Ovary (tissue), 9 donors: ENCODE data around the gene GCN1. TPM values are rescaled to one million over a fixed set of nuclear protein-coding genes. Genes with fewer than 3 reads are reported as not detected.

Experiments
- DNase-seq, 5 donors: peaks; one replicate each; pipeline ENCODE4 v3.0.0-alpha.2; 2019 to 2020
- H3K27ac ChIP-seq, 2 donors: fragments of 200-600 bp; one replicate each; pipeline versions ENCODE4 v1.5.1 to v1.8.0; 2019 to 2022
- H3K27me3 ChIP-seq: fragments of 200-600 bp; one replicate; pipeline ENCODE4 v1.8.0; 2022
- H3K36me3 ChIP-seq: fragments of 200-600 bp; sonication (generic); one replicate; pipeline ENCODE4 v1.5.1; 2019
- H3K4me1 ChIP-seq: one replicate; pipeline ENCODE4 v1.8.1; 2013; ENCODE audit warnings: mild to moderate bottlenecking, moderate library complexity; ENCODE audit not compliant: insufficient read depth
- H3K4me3 ChIP-seq: fragments of 200-600 bp; sonication (generic); one replicate; pipeline ENCODE4 v1.5.1; 2017
- H3K9me3 ChIP-seq, 2 donors: fragments of 200-600 bp in 1 of 2; sonication (generic) in 1 of 2; one replicate each; pipeline versions ENCODE4 v1.5.1 to v1.8.1; 2013 to 2019; ENCODE audit warnings: mild to moderate bottlenecking in 1 of 2, moderate library complexity in 1 of 2
- EP300 ChIP-seq: sonication (generic); formaldehyde crosslinking; IDR thresholded peaks from one replicate; pipeline ENCODE4 v1.6.1; 2017; ENCODE audit warnings: antibody characterized with exemption
- POLR2A ChIP-seq: fragments of 450-650 bp; IDR thresholded peaks from one replicate; pipeline ENCODE4 v1.6.1; 2017; ENCODE audit warnings: antibody characterized with exemption, mild to moderate bottlenecking, moderate library complexity
- WGBS, 3 donors: extraction: QIAGEN DNeasy Blood & Tissue Kit in 1 of 3; methylation state at CpG; one replicate each; pipeline versions ENCODE4 v1.1.5 to v1.1.7; 2013 to 2017; 5-methylcytosine and 5-hydroxymethylcytosine counted together
- intact Hi-C, 4 donors: fragments of 100-400 bp; cut with DNase I; formaldehyde crosslinking; loops; one replicate each; pipeline versions ENCODE4 v1.11.0 to v1.15.1; 2022 to 2023
- polyA plus RNA-seq, 2 donors: library from polyadenylated mRNA; stranded (reverse); fragments of 200-250 nt in 1 of 2; fragments of 350-450 nt in 1 of 2; fragmentation: Illumina TruSeq in 1 of 2; extraction: RNeasy Lipid Tissue Mini Kit (QIAGEN cat#74804) in 1 of 2; gene quantifications; one replicate each; pipeline ENCODE4 v1.2.3, GENCODE V29; 2013 to 2014
- total RNA-seq, 7 donors: library from RNA; depleted of rRNA in 2 of 7; stranded (reverse); fragments of >200 nt in 2 of 7; fragmentation: NEBNext Ultra II Directional in 3 of 7; extraction: Animal tissue kit (Norgen Biotek cat#: 25700) in 3 of 7; gene quantifications; one replicate each; pipeline versions ENCODE4 v1.1.0 to v1.2.4, GENCODE V29; 2016 to 2023
- TF ChIP-seq, protein P1 (sequence below), 3 donors: fragments of 450-650 bp in 2 of 3; fragments of 200-600 bp in 1 of 3; IDR thresholded peaks; one replicate each; pipeline versions ENCODE4 v1.5.1 to v1.8.0; 2016 to 2022; ENCODE audit warnings: antibody characterized with exemption in 3 of 3, mild to moderate bottlenecking in 1 of 3
- donor health status: DM: no; HTN: no; CAD: no; lungs with moderate emphysema.
- donor health status: DM: no; HTN: no; CAD: no.
- donor health status: Bipolar disorder and iron deficiency.
- donor health status: DM: yes; HTN: yes; CAD: no.
- donor health status: DM: no; HTN: no; CAD: no.
- donor health status: DM: yes; HTN: yes; CAD: no.

Gene GCN1
- total and polyA plus RNA-seq, 9 donors: 22.6 to 86.2 (median 61.4) TPM

DNA sequence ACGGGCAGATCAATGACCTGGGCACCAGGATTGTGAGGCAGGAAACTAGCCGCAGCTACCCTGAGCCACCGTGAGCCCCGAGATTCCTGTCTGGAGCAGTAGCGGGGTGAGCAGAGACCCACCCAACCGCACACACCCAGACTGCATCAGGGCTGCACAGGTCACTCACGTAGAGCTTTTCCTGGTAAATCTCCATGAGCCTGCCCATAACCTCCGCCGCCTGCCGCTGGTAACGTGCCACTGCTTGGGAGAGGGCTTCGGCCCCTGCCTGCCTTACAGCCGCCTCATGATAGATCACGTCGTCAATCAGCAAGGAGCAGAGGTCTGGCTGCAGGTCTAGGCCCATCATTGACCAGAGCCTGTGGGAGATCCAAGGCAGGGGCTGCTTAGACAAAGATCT lies 39.4 kb downstream of the GCN1 start:
- H3K9me3 ChIP-seq: no peaks in the 10 kb centered on the region
- no peaks in the 10 kb centered on the region for H3K4me1 ChIP-seq
- no peak overlapping the region for H3K27ac ChIP-seq
- no peak overlapping the region for H3K4me3 ChIP-seq
- no peak for TF ChIP-seq EP300
- intact Hi-C loops: no loop called here
- no peaks in the 10 kb centered on the region for H3K27me3 ChIP-seq
- DNase-seq: no peak
- no peaks in the 10 kb centered on the region for H3K36me3 ChIP-seq
- 90 to 95% (median 92%) methylated on average over 15 of the region's 15 CpGs for WGBS, 3 donors

GRCh38 chr12:120150919-120151525 lies 43.5 kb downstream of the GCN1 start:
- Histone ChIP-seq H3K36me3 (no peaks in the 10 kb centered on the region), H3K4me3 (no peak overlapping the region), H3K27ac (no peak overlapping the region), H3K27me3 (no peaks in the 10 kb centered on the region), H3K4me1 (no peaks in the 10 kb centered on the region), H3K9me3 (no peaks in the 10 kb centered on the region)
- 89 to 93% (median 90%) methylated on average over 22 of the region's 22 CpGs for WGBS, 3 donors
- TF ChIP-seq POLR2A (no peak), EP300 (no peak)
- TF ChIP-seq, protein P1, sequence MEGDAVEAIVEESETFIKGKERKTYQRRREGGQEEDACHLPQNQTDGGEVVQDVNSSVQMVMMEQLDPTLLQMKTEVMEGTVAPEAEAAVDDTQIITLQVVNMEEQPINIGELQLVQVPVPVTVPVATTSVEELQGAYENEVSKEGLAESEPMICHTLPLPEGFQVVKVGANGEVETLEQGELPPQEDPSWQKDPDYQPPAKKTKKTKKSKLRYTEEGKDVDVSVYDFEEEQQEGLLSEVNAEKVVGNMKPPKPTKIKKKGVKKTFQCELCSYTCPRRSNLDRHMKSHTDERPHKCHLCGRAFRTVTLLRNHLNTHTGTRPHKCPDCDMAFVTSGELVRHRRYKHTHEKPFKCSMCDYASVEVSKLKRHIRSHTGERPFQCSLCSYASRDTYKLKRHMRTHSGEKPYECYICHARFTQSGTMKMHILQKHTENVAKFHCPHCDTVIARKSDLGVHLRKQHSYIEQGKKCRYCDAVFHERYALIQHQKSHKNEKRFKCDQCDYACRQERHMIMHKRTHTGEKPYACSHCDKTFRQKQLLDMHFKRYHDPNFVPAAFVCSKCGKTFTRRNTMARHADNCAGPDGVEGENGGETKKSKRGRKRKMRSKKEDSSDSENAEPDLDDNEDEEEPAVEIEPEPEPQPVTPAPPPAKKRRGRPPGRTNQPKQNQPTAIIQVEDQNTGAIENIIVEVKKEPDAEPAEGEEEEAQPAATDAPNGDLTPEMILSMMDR (IDR thresholded peaks at IDR 0.05): no peak
- intact Hi-C loops: no loop called here
- DNase-seq: no peak

- no peak for DNase-seq
- TF ChIP-seq, protein P1 (IDR thresholded peaks at IDR 0.05): no peak
- TF ChIP-seq POLR2A: no peak
- Histone ChIP-seq H3K36me3 (no peaks in the 10 kb centered on the region), H3K4me3 (no peak overlapping the region), H3K27ac (no peak overlapping the region), H3K9me3 (no peaks in the 10 kb centered on the region), H3K4me1 (no peaks in the 10 kb centered on the region), H3K27me3 (no peaks in the 10 kb centered on the region)
- intact Hi-C loops: no loop called here
- 86 to 91% (median 88%) methylated on average over 11 of the region's 11 CpGs for WGBS, 3 donors
Observed at GRCh38 chr12:120148011-120148410, 46.5 kb downstream of the GCN1 start.

- DNase-seq: no peak
- H3K27ac ChIP-seq: no peak overlapping the region
- H3K4me3 ChIP-seq: no peak overlapping the region
- H3K36me3 ChIP-seq: no peaks in the 10 kb centered on the region
- WGBS, 3 donors: 92 to 97% (median 93%) methylated on average over 8 of the region's 8 CpGs
- TF ChIP-seq, protein P1 (IDR thresholded peaks at IDR 0.05): no peak
- TF ChIP-seq POLR2A (no peak), EP300 (no peak)
- H3K9me3 ChIP-seq: no peaks in the 10 kb centered on the region
- intact Hi-C loops: no loop called here
- H3K27me3 ChIP-seq: no peaks in the 10 kb centered on the region
- no peaks in the 10 kb centered on the region for H3K4me1 ChIP-seq
Observed at GRCh38 chr12:120145164-120145563, 49.4 kb downstream of the GCN1 start.

DNA sequence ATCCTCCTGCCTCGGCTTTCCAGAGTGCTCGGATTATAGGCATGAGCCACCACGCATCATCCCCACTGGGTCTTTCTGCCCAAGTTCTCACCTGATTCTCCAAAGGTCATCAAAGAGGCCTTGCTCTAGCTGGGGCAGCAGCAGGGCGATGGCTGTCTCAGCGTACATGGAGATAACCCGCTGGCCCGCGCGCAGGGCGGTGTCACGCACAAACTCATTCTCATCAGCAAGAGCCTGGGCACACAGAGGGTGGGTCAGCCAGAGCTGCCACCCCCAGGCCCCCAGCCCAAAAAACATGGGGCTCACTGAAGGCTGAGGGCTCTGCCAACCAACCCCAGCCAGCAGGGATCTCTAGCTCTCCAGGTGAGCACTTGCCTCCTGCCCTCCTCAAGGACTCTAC lies 50.3 kb downstream of the GCN1 start:
- H3K27ac ChIP-seq: no peak overlapping the region
- no peaks in the 10 kb centered on the region for H3K36me3 ChIP-seq
- intact Hi-C loops: no loop called here
- no peak for DNase-seq
- TF ChIP-seq, protein P1 (IDR thresholded peaks at IDR 0.05): no peak
- TF ChIP-seq POLR2A (no peak), EP300 (no peak)
- H3K9me3 ChIP-seq: no peaks in the 10 kb centered on the region
- H3K27me3 ChIP-seq: no peaks in the 10 kb centered on the region
- H3K4me3 ChIP-seq: no peak overlapping the region
- no peaks in the 10 kb centered on the region for H3K4me1 ChIP-seq
- WGBS, 3 donors: 95 to 96% (median 96%) methylated on average over 11 of the region's 11 CpGs
